A549 treated with AZD9567 at 1 μM for 4 hours (cell line): Measurements from ENCODE around the gene TRIM17. TPM values are rescaled to one million over a fixed set of nuclear protein-coding genes. Genes with fewer than 3 reads are reported as not detected.

ENCODE experiments used
- total RNA-seq: library from RNA; stranded (reverse); fragments of 200-300 nt; extraction: Qiagen RNA extraction; gene quantifications from 5 replicates; pipeline ENCODE4 v1.2.3, GENCODE V29; 2022; ENCODE audit not compliant: insufficient read depth

The TRIM17 gene, protein sequence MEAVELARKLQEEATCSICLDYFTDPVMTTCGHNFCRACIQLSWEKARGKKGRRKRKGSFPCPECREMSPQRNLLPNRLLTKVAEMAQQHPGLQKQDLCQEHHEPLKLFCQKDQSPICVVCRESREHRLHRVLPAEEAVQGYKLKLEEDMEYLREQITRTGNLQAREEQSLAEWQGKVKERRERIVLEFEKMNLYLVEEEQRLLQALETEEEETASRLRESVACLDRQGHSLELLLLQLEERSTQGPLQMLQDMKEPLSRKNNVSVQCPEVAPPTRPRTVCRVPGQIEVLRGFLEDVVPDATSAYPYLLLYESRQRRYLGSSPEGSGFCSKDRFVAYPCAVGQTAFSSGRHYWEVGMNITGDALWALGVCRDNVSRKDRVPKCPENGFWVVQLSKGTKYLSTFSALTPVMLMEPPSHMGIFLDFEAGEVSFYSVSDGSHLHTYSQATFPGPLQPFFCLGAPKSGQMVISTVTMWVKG
- total RNA-seq: not detected in 5 replicates

DNA sequence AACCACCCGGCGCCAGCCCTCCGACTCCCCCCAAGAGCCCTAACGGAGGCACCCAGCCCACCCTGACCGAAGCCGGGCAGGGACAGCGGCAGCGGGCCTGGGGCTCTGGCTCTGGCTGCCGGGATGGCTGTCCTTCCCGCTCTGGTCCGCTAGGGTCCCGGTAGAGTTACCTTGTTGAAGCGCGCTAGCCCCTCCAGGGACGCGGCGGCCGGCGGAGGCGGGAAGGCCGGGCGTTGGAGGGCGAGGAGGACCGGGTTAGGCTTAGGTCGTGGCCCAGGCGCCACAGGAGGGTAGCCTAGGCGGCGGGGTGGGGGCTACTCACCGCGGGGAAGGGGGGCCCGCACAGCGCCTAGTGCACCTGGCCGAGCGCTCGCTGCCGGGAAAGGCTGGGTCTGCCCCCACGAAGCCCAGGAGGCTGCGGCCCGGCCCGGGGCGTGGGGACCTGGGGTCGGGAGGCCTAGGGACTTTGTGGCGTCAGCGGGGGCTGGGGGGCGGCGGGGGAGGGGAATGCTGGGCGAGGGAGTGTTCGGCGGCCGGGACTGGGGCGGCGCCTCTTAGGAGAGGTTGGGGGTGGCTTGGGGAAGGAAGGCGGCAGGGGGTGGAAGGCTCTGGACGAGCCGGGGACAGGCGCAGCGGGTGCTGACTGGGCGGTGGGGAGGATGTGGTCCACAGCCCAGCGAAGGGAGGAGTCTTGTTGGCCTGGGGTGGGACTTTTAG is at the start of gene TRIM17:
TRIM17 (minus strand) TSS at position 645 of the 717 bp plus-strand sequence. CDS start 1,789 bp downstream, outside the sequence.

Other genes starting within 250 kb of the TRIM17 start
- 2.5 to 5.9 TPM (median 5.6 TPM) in 5 replicates for gene OBSCN, start 208.8 kb downstream of the TRIM17 start, total RNA-seq
- gene TRIM11, start 10.0 kb downstream of the TRIM17 start, total RNA-seq: 34.8 to 39.8 TPM (median 37.0 TPM) in 5 replicates
- gene RNF187, start 70.5 kb upstream of the TRIM17 start, total RNA-seq: 52.8 to 83.4 TPM (median 83.3 TPM) in 5 replicates